Measurements from ENCODE around the gene CHM. TPM values are rescaled to one million over a fixed set of nuclear protein-coding genes. Genes with fewer than 3 reads are reported as not detected.
A peak's percentile ranks its signal among the peaks of the same experiment; 100 is the strongest.

Gene CHM
- polyA plus RNA-seq, 3 donors = 6.0 to 7.7 (median 6.6) TPM

DNA sequence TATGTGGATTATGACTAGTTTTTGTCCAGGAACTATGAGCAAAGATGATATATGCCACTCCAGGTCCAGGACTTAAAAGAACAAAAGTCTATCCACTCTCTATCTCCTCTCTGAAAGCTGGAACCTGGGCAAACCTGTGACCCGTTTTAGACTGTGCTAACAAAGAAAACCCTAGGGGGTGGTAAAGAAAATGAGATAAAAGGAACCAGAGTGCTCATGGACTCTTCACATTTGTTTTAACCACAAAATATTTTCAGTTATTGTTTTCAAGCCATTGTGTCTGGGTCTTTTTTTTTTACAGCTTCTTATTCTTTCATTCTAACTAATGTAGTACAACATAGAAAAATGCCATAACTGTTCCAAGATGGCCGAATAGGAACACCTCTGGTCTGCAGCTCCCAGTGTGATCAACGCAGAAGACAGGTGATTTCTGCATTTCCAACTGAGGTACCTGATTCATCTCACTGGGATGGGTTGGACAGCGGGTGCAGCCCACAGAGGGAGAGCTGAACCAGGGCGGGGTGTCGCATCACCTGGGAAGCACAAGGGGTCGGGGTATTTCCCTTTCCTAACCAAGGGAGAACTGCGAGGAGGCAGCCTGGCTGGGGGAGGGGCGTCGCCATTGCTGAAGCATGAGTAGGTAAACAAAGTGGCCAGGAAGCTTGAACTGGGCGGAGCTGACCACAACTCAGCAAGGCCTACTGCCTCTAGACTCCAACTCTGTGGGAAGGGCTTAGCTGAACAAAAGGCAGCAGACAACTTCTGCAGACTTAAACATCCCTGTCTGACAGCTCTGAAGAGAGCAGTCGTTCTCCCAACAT lies 45.1 kb downstream of the CHM start:
- no peak overlapping the region for H3K4me3 ChIP-seq (replicated peaks in 1 of 3; ENCODE audit: low read depth in 2 of 3, low read length in 3 of 3)
- H3K4me3 Mint-ChIP-seq = no peak overlapping the region

DNA sequence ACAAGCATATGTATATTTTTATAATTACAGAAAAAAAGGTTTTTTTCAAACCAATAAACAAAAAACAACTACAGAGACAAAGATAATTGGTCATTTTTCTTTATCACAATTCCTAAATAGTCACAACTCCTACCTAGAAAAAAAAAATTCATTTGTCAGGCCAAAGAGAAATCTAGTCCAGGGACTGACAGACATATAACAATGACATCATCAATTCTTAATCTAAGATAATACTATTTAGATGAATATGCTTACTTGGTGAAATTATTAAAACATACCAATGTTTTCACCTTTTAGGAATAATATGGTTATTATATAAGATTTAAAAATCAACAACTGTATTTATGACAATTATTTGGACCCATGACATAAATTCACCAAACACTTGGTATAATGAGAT lies 48.4 kb downstream of the CHM start:
- Histone ChIP-seq H3K36me3 (replicated peaks in 1 of 2; ENCODE audit: control insufficient read depth in 1 of 2, insufficient read depth in 2 of 2, low read length in 2 of 2) (no peaks in the 10 kb centered on the region), H3K79me2 (ENCODE audit: insufficient read depth, low read length) (no peaks in the 10 kb centered on the region), H3K4me2 (replicated peaks; ENCODE audit: extremely low read depth, low read length, poor library complexity, severe bottlenecking) (no peak overlapping the region), H3K4me1 (ENCODE audit: control insufficient read depth in 1 of 2, insufficient read depth in 2 of 2, low read length in 2 of 2) (peaks cover 4 to 5% of the 10 kb centered on the region in 2 donors), H3K27ac (ENCODE audit: low read depth in 1 of 2, low read length in 2 of 2) (no peak overlapping the region), H3K9me3 (replicated peaks in 1 of 2; ENCODE audit: control insufficient read depth in 1 of 2, insufficient read depth in 1 of 2, low read length in 2 of 2) (no peaks in the 10 kb centered on the region), H2AFZ (ENCODE audit: insufficient read depth, low read depth, low read length, poor library complexity, severe bottlenecking) (no peak overlapping the region), H3K27me3 (ENCODE audit: control insufficient read depth in 2 of 2, insufficient read depth in 2 of 2, low read length in 2 of 2) (no peaks in the 10 kb centered on the region), H4K20me1 (ENCODE audit: insufficient read depth, low read length) (peaks cover 16% of the 10 kb centered on the region), H3K9ac (ENCODE audit: insufficient read depth, low read length, poor library complexity, severe bottlenecking) (no peak overlapping the region), H3K4me3 (replicated peaks in 1 of 3; ENCODE audit: low read depth in 2 of 3, low read length in 3 of 3) (no peak overlapping the region)
- Mint-ChIP-seq H3K9me3 (no peaks in the 10 kb centered on the region), H3K27ac (no peak overlapping the region), H3K4me1 (peaks cover 22% of the 10 kb centered on the region), H3K4me3 (no peak overlapping the region), H3K27me3 (ENCODE audit: low read depth in 3 of 3) (peaks cover 0 to 2% (median 1%) of the 10 kb centered on the region in 3 donors), H3K36me3 (no peaks in the 10 kb centered on the region)
- intact Hi-C loops (cut with micrococcal nuclease) = no loop called here
- TF ChIP-seq, protein P1, sequence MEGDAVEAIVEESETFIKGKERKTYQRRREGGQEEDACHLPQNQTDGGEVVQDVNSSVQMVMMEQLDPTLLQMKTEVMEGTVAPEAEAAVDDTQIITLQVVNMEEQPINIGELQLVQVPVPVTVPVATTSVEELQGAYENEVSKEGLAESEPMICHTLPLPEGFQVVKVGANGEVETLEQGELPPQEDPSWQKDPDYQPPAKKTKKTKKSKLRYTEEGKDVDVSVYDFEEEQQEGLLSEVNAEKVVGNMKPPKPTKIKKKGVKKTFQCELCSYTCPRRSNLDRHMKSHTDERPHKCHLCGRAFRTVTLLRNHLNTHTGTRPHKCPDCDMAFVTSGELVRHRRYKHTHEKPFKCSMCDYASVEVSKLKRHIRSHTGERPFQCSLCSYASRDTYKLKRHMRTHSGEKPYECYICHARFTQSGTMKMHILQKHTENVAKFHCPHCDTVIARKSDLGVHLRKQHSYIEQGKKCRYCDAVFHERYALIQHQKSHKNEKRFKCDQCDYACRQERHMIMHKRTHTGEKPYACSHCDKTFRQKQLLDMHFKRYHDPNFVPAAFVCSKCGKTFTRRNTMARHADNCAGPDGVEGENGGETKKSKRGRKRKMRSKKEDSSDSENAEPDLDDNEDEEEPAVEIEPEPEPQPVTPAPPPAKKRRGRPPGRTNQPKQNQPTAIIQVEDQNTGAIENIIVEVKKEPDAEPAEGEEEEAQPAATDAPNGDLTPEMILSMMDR (IDR thresholded peaks at IDR 0.05) = no peak
- DNase-seq = no peak

More for the DNA sequence above, 45.1 kb downstream of the CHM start:
- Mint-ChIP-seq H3K9me3 (peaks cover 0 to 4% (median 0%) of the 10 kb centered on the region in 7 donors), H3K4me1 (peaks cover 17% of the 10 kb centered on the region), H3K27me3 (ENCODE audit: low read depth in 3 of 3) (peaks cover 0 to 2% (median 1%) of the 10 kb centered on the region in 3 donors), H3K27ac (peak overlapping the region in 1 of 7 donors; percentile 42), H3K36me3 (no peaks in the 10 kb centered on the region)
- Histone ChIP-seq H3K9me3 (replicated peaks in 1 of 2; ENCODE audit: control insufficient read depth in 1 of 2, insufficient read depth in 1 of 2, low read length in 2 of 2) (no peaks in the 10 kb centered on the region), H3K4me1 (ENCODE audit: control insufficient read depth in 1 of 2, insufficient read depth in 2 of 2, low read length in 2 of 2) (peaks cover 4 to 5% of the 10 kb centered on the region in 2 donors), H3K4me2 (replicated peaks; ENCODE audit: extremely low read depth, low read length, poor library complexity, severe bottlenecking) (no peak overlapping the region), H2AFZ (ENCODE audit: insufficient read depth, low read depth, low read length, poor library complexity, severe bottlenecking) (no peak overlapping the region), H4K20me1 (ENCODE audit: insufficient read depth, low read length) (peaks cover 9% of the 10 kb centered on the region), H3K79me2 (ENCODE audit: insufficient read depth, low read length) (no peaks in the 10 kb centered on the region), H3K27ac (ENCODE audit: low read depth in 1 of 2, low read length in 2 of 2) (no peak overlapping the region), H3K9ac (ENCODE audit: insufficient read depth, low read length, poor library complexity, severe bottlenecking) (no peak overlapping the region), H3K27me3 (ENCODE audit: control insufficient read depth in 2 of 2, insufficient read depth in 2 of 2, low read length in 2 of 2) (no peaks in the 10 kb centered on the region), H3K36me3 (replicated peaks in 1 of 2; ENCODE audit: control insufficient read depth in 1 of 2, insufficient read depth in 2 of 2, low read length in 2 of 2) (no peaks in the 10 kb centered on the region)
- 22% methylated on average over 4 of the region's 12 CpGs for WGBS (ENCODE audit: insufficient coverage)
- DNase-seq = no peak
- intact Hi-C loops (cut with micrococcal nuclease) = no loop called here
- TF ChIP-seq, protein P1 (IDR thresholded peaks at IDR 0.05) = no peak

All from CD14-positive monocyte (primary cell).